Transverse colon (tissue), 3 donors: ENCODE results near the gene OR4N2.

Source experiments
- CTCF ChIP-seq, 5 experiments: fragments of 200-600 bp in 3 of 5; fragments of 450-650 bp in 2 of 5; sonication (generic) in 3 of 5; IDR thresholded peaks; 1 replicate in 2 of 5; 2 replicates in 3 of 5; pipeline ENCODE4 v1.5.1; 2016 to 2017; ENCODE audit warnings: antibody characterized with exemption in 5 of 5, inconsistent platforms in 3 of 5, mild to moderate bottlenecking in 2 of 5, moderate library complexity in 1 of 5
- POLR2A ChIP-seq: fragments of 450-650 bp; IDR thresholded peaks from one replicate; pipeline ENCODE4 v1.6.1; 2016; ENCODE audit warnings: antibody characterized with exemption, mild to moderate bottlenecking, moderate library complexity

DNA sequence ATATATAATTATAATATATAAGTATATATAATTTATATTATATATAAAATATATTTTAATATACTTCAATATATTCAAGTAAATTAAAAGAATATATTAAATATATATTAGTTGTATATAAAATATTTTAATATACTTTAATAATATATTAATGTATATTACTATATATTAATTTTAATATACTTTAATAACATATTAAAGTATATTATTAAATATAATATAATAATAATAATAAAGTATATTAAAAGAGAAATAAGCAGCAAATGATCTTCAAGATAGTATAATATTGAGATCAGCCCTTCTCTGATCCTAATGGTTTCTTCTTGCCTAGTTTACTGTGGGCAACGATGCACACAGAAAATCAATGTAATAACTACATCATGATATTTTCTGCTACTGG lies 28.0 kb upstream of the OR4N2 start:
- TF ChIP-seq POLR2A (no peak), CTCF (IDR thresholded peaks at IDR 0.05) (no peak)
